ENCODE results near the gene LCN6.
"Not testable (repeated sequence)": the region's sequence is repeated elsewhere in the genome, so short reads cannot be mapped to it uniquely, and the experiment has no call there.

- TF ChIP-seq ELF4 (CRISPR knock-in tag; IDR thresholded peaks at IDR 0.05; ENCODE audit: borderline replicate concordance); NR3C1 (CRISPR knock-in tag; IDR thresholded peaks at IDR 0.05): not testable (repeated sequence)
Measured at GRCh38 chr9:136704741-136705140, 43.6 kb downstream of the LCN6 start.
